HUES64 (cell line): ENCODE results near the gene UNC13B.

ENCODE experiments used
- H3K27ac ChIP-seq: 2 replicates; pipeline ENCODE4 v1.7.0; 2013; ENCODE audit warnings: low read depth, low read length, inconsistent platforms
- H3K27me3 ChIP-seq: 2 replicates; pipeline ENCODE4 v1.6.1; 2013; ENCODE audit warnings: mild to moderate bottlenecking, low read length; ENCODE audit not compliant: insufficient read depth
- H3K36me3 ChIP-seq: 2 replicates; pipeline ENCODE4 v1.6.1; 2013; ENCODE audit warnings: mild to moderate bottlenecking, low read length; ENCODE audit not compliant: insufficient read depth
- H3K4me1 ChIP-seq: 2 replicates; pipeline ENCODE4 v1.6.1; 2013; ENCODE audit warnings: mild to moderate bottlenecking, low read length, moderate library complexity; ENCODE audit not compliant: insufficient read depth
- H3K4me3 ChIP-seq: 2 replicates; pipeline ENCODE4 v1.5.1; 2013; ENCODE audit warnings: mild to moderate bottlenecking, low read length, moderate library complexity
- H3K9ac ChIP-seq: 2 replicates; pipeline ENCODE4 v1.6.1; 2013; ENCODE audit warnings: mild to moderate bottlenecking, low read depth, low read length
- H3K9me3 ChIP-seq: 2 replicates; pipeline ENCODE4 v1.6.1; 2013; ENCODE audit warnings: low read depth, low read length; ENCODE audit not compliant: insufficient read depth
- WGBS: fragments of 150-250, 120-280 bp; methylation state at CpG from one replicate; pipeline ENCODE4 v1.1.7; 2013; ENCODE audit warnings: missing lambda C conversion rate; 5-methylcytosine and 5-hydroxymethylcytosine counted together

Gene UNC13B

GRCh38 chr9:35191105-35191504, 29.3 kb downstream of the UNC13B start:
- Histone ChIP-seq H3K27ac (no peak overlapping the region), H3K27me3 (no peaks in the 10 kb centered on the region), H3K9me3 (peaks cover 54% of the 10 kb centered on the region), H3K36me3 (peaks cover 7% of the 10 kb centered on the region; the same call in 1 of the 2 replicates), H3K9ac (no peak overlapping the region), H3K4me1 (no peaks in the 10 kb centered on the region), H3K4me3 (no peak overlapping the region)
- WGBS, result 96% methylated on average over 2 of the region's 2 CpGs

DNA sequence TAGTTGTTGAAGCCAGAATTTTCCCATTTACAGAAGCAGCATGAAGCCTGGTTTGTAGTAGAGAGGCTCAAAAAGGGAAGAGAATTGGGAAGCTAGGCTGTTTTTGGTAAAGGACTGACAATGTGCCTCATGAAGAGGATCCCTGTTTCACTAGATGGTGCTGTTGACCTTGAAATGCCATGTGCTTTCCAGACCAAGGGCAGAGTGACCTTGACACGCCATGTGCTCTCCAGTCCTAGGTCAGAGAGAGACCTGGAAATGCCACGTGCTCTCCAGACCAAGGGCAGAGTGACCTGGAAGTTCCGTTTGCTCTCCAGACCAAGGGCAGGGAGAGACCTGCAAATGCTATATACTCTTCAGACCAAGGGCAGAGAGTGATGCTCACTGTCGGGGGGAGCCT, 32.0 kb downstream of the UNC13B start:
- Histone ChIP-seq H3K4me1 (no peaks in the 10 kb centered on the region), H3K9me3 (peaks cover 47% of the 10 kb centered on the region), H3K27me3 (no peaks in the 10 kb centered on the region), H3K4me3 (no peak overlapping the region), H3K9ac (no peak overlapping the region), H3K27ac (no peak overlapping the region), H3K36me3 (peaks cover 7% of the 10 kb centered on the region; the same call in 1 of the 2 replicates)
- 96% methylated on average over 4 of the region's 4 CpGs for WGBS

GRCh38 chr9:35195683-35196082, 33.9 kb downstream of the UNC13B start:
- Histone ChIP-seq H3K9ac (no peak overlapping the region), H3K36me3 (peaks cover 2% of the 10 kb centered on the region; the same call in 1 of the 2 replicates), H3K27ac (no peak overlapping the region), H3K9me3 (peaks cover 38% of the 10 kb centered on the region), H3K27me3 (no peaks in the 10 kb centered on the region), H3K4me3 (no peak overlapping the region), H3K4me1 (no peaks in the 10 kb centered on the region)
- WGBS, result no CpG with 5 or more reads among the region's 1 CpG

DNA sequence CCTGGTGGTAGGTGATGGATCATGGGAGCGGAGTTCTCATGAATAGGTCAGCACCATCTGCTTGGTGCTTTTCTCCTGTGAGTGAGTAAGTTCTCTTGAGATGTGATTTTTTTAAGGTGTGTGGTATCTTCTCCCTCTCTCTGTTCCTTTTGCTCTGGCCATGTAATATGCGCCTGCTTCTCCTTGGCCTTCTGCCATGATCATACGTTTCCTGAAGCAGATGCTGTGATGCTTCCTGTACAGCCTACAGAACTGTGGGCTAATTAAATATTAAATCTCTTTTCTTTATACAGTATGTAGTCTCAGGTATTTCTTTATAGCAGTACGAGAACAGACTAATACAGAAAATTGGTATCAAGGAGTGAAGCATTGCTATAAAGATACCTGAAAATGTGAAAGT, 36.4 kb downstream of the UNC13B start:
- Histone ChIP-seq H3K27ac (no peak overlapping the region), H3K4me3 (no peak overlapping the region), H3K27me3 (no peaks in the 10 kb centered on the region), H3K9ac (no peak overlapping the region), H3K9me3 (peaks cover 14% of the 10 kb centered on the region), H3K4me1 (no peaks in the 10 kb centered on the region), H3K36me3 (no peaks in the 10 kb centered on the region)
- 98% methylated on average over 4 of the region's 4 CpGs for WGBS

GRCh38 chr9:35203528-35203927, 41.7 kb downstream of the UNC13B start:
- WGBS, result 93% methylated on average over 1 of the region's 2 CpGs
- no peaks in the 10 kb centered on the region for H3K36me3 ChIP-seq
- H3K4me3 ChIP-seq, result no peak overlapping the region
- H3K9me3 ChIP-seq, result peaks cover 18% of the 10 kb centered on the region
- H3K4me1 ChIP-seq, result no peaks in the 10 kb centered on the region
- no peak overlapping the region for H3K9ac ChIP-seq
- H3K27ac ChIP-seq, result no peak overlapping the region
- no peaks in the 10 kb centered on the region for H3K27me3 ChIP-seq

GRCh38 chr9:35205340-35205739, 43.5 kb downstream of the UNC13B start:
- WGBS, result no CpG with 5 or more reads among the region's 1 CpG
- Histone ChIP-seq H3K4me1 (no peaks in the 10 kb centered on the region), H3K27ac (no peak overlapping the region), H3K9ac (no peak overlapping the region), H3K27me3 (no peaks in the 10 kb centered on the region), H3K4me3 (no peak overlapping the region), H3K36me3 (no peaks in the 10 kb centered on the region), H3K9me3 (peaks cover 13% of the 10 kb centered on the region)

GRCh38 chr9:35211854-35212253, 50.0 kb downstream of the UNC13B start:
- Histone ChIP-seq H3K9ac (no peak overlapping the region), H3K27ac (no peak overlapping the region), H3K27me3 (no peaks in the 10 kb centered on the region), H3K36me3 (no peaks in the 10 kb centered on the region), H3K9me3 (no peaks in the 10 kb centered on the region), H3K4me3 (no peak overlapping the region), H3K4me1 (no peaks in the 10 kb centered on the region)
- WGBS, result 95% methylated on average over 4 of the region's 4 CpGs

DNA sequence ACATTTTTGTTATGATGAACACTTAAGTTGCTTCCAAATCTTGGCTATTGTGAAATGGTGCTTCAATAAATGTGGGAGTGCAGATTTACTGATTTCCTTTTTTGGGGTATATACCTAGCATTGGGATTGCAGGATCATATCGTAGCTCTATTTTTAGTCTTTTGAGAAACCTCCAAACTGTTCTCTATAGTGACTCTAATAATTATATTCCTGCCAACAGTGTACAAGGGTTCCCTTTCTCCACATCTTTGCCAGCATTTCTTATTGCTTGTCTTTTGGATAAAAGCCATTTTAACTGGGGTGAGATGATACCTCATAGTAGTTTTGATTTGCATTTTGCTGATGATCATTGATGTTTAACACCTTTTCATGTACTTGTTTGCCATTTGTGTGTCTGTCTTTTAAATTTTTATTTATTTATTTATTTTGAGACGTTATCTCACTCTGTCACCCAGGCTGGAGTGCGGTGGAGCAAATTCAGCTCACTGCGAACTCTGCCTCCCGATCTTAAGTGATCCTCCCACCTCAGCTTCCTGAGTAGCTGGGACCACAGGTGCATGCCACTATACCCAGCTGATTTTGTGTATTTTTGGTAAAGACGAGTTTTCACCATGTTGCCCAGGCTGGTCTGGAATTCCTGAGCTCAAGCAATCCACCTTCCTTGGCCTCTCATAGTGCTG, 59.0 kb downstream of the UNC13B start:
- H3K27me3 ChIP-seq, result no peaks in the 10 kb centered on the region
- H3K9me3 ChIP-seq, result no peaks in the 10 kb centered on the region
- 92% methylated on average over 6 of the region's 6 CpGs for WGBS
- H3K27ac ChIP-seq, result no peak overlapping the region
- no peak overlapping the region for H3K4me3 ChIP-seq
- H3K9ac ChIP-seq, result no peak overlapping the region
- no peaks in the 10 kb centered on the region for H3K4me1 ChIP-seq
- no peaks in the 10 kb centered on the region for H3K36me3 ChIP-seq

GRCh38 chr9:35225677-35226076, 63.9 kb downstream of the UNC13B start:
- Histone ChIP-seq H3K4me3 (no peak overlapping the region), H3K9ac (no peak overlapping the region), H3K27me3 (no peaks in the 10 kb centered on the region), H3K4me1 (no peaks in the 10 kb centered on the region), H3K27ac (no peak overlapping the region), H3K9me3 (no peaks in the 10 kb centered on the region), H3K36me3 (no peaks in the 10 kb centered on the region)
- 96% methylated on average over 5 of the region's 5 CpGs for WGBS

- Histone ChIP-seq H3K27ac (no peak overlapping the region), H3K36me3 (no peaks in the 10 kb centered on the region), H3K4me3 (no peak overlapping the region), H3K9me3 (no peaks in the 10 kb centered on the region), H3K4me1 (no peaks in the 10 kb centered on the region), H3K27me3 (no peaks in the 10 kb centered on the region), H3K9ac (no peak overlapping the region)
- 94% methylated on average over 3 of the region's 3 CpGs for WGBS
Measured at GRCh38 chr9:35226651-35227050, 64.8 kb downstream of the UNC13B start.

DNA sequence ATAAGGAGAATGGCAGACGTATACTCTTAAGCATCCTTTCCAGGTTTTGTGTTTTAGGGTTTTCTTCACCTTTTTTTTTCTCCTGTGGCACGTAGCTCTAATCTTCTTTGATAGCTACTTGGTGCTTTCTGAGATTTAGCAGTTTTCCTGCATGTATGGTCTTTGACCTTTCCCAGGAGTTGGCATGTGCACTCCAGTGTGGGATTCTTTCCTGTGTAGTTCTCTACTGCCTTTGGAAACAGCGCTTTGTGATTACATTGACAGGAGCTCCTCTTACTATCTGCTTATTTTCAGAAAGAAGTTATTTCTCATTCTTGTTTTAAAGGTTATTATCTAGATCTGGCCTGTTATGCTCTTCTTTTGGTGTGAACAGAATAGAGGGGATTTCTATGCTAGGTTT, 65.5 kb downstream of the UNC13B start:
- H3K9ac ChIP-seq, result no peak overlapping the region
- H3K9me3 ChIP-seq, result no peaks in the 10 kb centered on the region
- WGBS, result 87% methylated on average over 3 of the region's 3 CpGs
- no peak overlapping the region for H3K4me3 ChIP-seq
- H3K27ac ChIP-seq, result no peak overlapping the region
- no peaks in the 10 kb centered on the region for H3K36me3 ChIP-seq
- no peaks in the 10 kb centered on the region for H3K4me1 ChIP-seq
- H3K27me3 ChIP-seq, result no peaks in the 10 kb centered on the region
